GM19193 (cell line): ENCODE measurements around the gene PCSK5.

ENCODE experiments used
- POLR2A ChIP-seq: IDR thresholded peaks from 4 replicates; pipeline ENCODE4 v1.6.1; 2011; ENCODE audit not compliant: insufficient read depth, insufficient read length; ENCODE audit errors: extremely low read depth

PCSK5 gene

GRCh38 chr9:76216161-76216649, 325.7 kb downstream of the PCSK5 start:
- TF ChIP-seq POLR2A: no peak

- no peak for TF ChIP-seq POLR2A
Measured at GRCh38 chr9:76218117-76218885, 327.8 kb downstream of the PCSK5 start.

GRCh38 chr9:76218886-76219445, 328.5 kb downstream of the PCSK5 start:
- TF ChIP-seq POLR2A: no peak

GRCh38 chr9:76219560-76220151, 329.2 kb downstream of the PCSK5 start:
- TF ChIP-seq POLR2A: no peak

- TF ChIP-seq POLR2A: no peak
Measured at GRCh38 chr9:76221423-76221822, 330.9 kb downstream of the PCSK5 start.

- TF ChIP-seq POLR2A: no peak
Measured at GRCh38 chr9:76223749-76224340, 333.4 kb downstream of the PCSK5 start.

- TF ChIP-seq POLR2A: no peak
Measured at GRCh38 chr9:76227156-76227555, 336.7 kb downstream of the PCSK5 start.

GRCh38 chr9:76231001-76231400, 340.5 kb downstream of the PCSK5 start:
- no peak for TF ChIP-seq POLR2A

- TF ChIP-seq POLR2A: no peak
Measured at GRCh38 chr9:76232861-76233489, 342.5 kb downstream of the PCSK5 start.

GRCh38 chr9:76240578-76240977, 350.1 kb downstream of the PCSK5 start:
- no peak for TF ChIP-seq POLR2A

- no peak for TF ChIP-seq POLR2A
Measured at GRCh38 chr9:76245518-76245917, 355.0 kb downstream of the PCSK5 start.

- no peak for TF ChIP-seq POLR2A
Measured at GRCh38 chr9:76246680-76247079, 356.2 kb downstream of the PCSK5 start.

- no peak for TF ChIP-seq POLR2A
Measured at GRCh38 chr9:76247426-76247825, 357.0 kb downstream of the PCSK5 start.

- no peak for TF ChIP-seq POLR2A
Measured at GRCh38 chr9:76249309-76249708, 358.8 kb downstream of the PCSK5 start.
